T-cell (primary cell): ENCODE results near the gene CIAO2A. TPM values are rescaled to one million over a fixed set of nuclear protein-coding genes. Genes with fewer than 3 reads are reported as not detected.
A peak's percentile ranks its signal among the peaks of the same experiment; 100 is the strongest.

Experiments used
- ATAC-seq, 4 experiments: fragments of 200-7000 bp in 3 of 4; fragments of 150-1000 bp in 1 of 4; cut with Tn5 transposase; replicated peaks in 1 of 4; 1 replicate in 3 of 4; 2 replicates in 1 of 4; pipeline ENCODE4 v1.10.0; 2021; ENCODE audit warnings: moderate library complexity in 3 of 4, mild to moderate bottlenecking in 2 of 4, moderate number of reproducible peaks in 1 of 4
- CTCF ChIA-PET, 2 donors: fragments of 300-600 bp; sonication (Branson Sonifier 250); formaldehyde crosslinking; loops; one replicate each; lab custom pipeline; 2022; ENCODE audit warnings: antibody characterized with exemption in 2 of 2; lab: Charles Lee
- POLR2A ChIA-PET, 2 donors: fragments of 300-600 bp; sonication (Branson Sonifier 250); formaldehyde crosslinking; loops; one replicate each; lab custom pipeline; 2022; ENCODE audit warnings: antibody characterized with exemption in 2 of 2; lab: Charles Lee
- DNase-seq, 35 experiments: peaks; one replicate each; pipeline versions ENCODE4 v3.0.0 to v3.0.0-alpha.2; 2013 to 2023
- H3K27ac ChIP-seq: one replicate; pipeline ENCODE4 v1.5.1; 2013; ENCODE audit warnings: low read length
- H3K27me3 ChIP-seq, 2 experiments: replicated peaks in 1 of 2; 1 replicate in 1 of 2; 2 replicates in 1 of 2; pipeline versions ENCODE4 v1.6.1 to v1.7.0; 2013; ENCODE audit warnings: low read length in 1 of 2, mixed read lengths in 1 of 2; ENCODE audit not compliant: control insufficient read depth in 2 of 2, insufficient read depth in 2 of 2; ENCODE audit errors: extremely low read depth in 1 of 2
- H3K36me3 ChIP-seq, 2 donors: 1 replicate in 1 of 2; 2 replicates in 1 of 2; pipeline versions ENCODE4 v1.6.1 to v1.7.0; 2013; ENCODE audit warnings: low read length in 1 of 2; ENCODE audit not compliant: control insufficient read depth in 2 of 2, insufficient read depth in 1 of 2; ENCODE audit errors: extremely low read depth in 1 of 2
- H3K4me1 ChIP-seq, 2 experiments: 1 replicate in 1 of 2; 2 replicates in 1 of 2; pipeline versions ENCODE4 v1.6.1 to v1.7.0; 2013; ENCODE audit warnings: low read length in 2 of 2, mixed read lengths in 1 of 2; ENCODE audit not compliant: insufficient read depth in 2 of 2, control insufficient read depth in 1 of 2; ENCODE audit errors: extremely low read depth in 1 of 2
- H3K4me3 ChIP-seq, 2 donors: 1 replicate in 1 of 2; 2 replicates in 1 of 2; pipeline versions ENCODE4 v1.5.1 to v1.7.0; 2013; ENCODE audit warnings: mild to moderate bottlenecking in 2 of 2, low read length in 1 of 2, moderate library complexity in 1 of 2; ENCODE audit not compliant: control insufficient read depth in 1 of 2; ENCODE audit errors: extremely low read depth in 1 of 2
- H3K9me3 ChIP-seq: 2 replicates; pipeline ENCODE4 v1.7.0; 2013
- H3K27ac Mint-ChIP-seq, 2 donors: one replicate each; pipeline ENCODE4 v1.8.0; 2020 to 2021; ENCODE audit warnings: mild to moderate bottlenecking in 2 of 2, mixed read lengths in 2 of 2
- H3K27me3 Mint-ChIP-seq, 2 donors: one replicate each; pipeline ENCODE4 v1.8.0; 2021 to 2022; ENCODE audit warnings: mixed read lengths in 2 of 2
- H3K36me3 Mint-ChIP-seq: one replicate; pipeline ENCODE4 v1.8.0; 2021; ENCODE audit warnings: mixed read lengths
- H3K4me1 Mint-ChIP-seq, 3 donors: one replicate each; pipeline ENCODE4 v1.8.0; 2020 to 2022; ENCODE audit warnings: mixed read lengths in 3 of 3, mild to moderate bottlenecking in 1 of 3
- H3K4me3 Mint-ChIP-seq, 3 donors: one replicate each; pipeline ENCODE4 v1.8.0; 2020 to 2022; ENCODE audit warnings: mild to moderate bottlenecking in 3 of 3, mixed read lengths in 3 of 3, moderate library complexity in 3 of 3
- H3K9me3 Mint-ChIP-seq, 3 donors: one replicate each; pipeline ENCODE4 v1.8.0; 2020 to 2022; ENCODE audit warnings: mixed read lengths in 3 of 3
- WGBS: methylation state at CpG from one replicate; pipeline ENCODE4 v1.1.5; 2013; ENCODE audit warnings: missing lambda C conversion rate; ENCODE audit not compliant: insufficient coverage; 5-methylcytosine and 5-hydroxymethylcytosine counted together
- total RNA-seq, 35 experiments: library from RNA in 6 of 35; stranded (reverse) in 6 of 35; fragments of 120-200 nt in 1 of 35; gene quantifications; one replicate each; pipeline versions ENCODE4 v1.2.1 to v1.2.4 and lab custom pipeline; 2013 to 2026

Gene CIAO2A
- total RNA-seq, 5 donors from 2014 or later (not counting 1 experiment from before 2014, with no cell fraction given): 21.9 to 31.1 (median 25.9) TPM

DNA sequence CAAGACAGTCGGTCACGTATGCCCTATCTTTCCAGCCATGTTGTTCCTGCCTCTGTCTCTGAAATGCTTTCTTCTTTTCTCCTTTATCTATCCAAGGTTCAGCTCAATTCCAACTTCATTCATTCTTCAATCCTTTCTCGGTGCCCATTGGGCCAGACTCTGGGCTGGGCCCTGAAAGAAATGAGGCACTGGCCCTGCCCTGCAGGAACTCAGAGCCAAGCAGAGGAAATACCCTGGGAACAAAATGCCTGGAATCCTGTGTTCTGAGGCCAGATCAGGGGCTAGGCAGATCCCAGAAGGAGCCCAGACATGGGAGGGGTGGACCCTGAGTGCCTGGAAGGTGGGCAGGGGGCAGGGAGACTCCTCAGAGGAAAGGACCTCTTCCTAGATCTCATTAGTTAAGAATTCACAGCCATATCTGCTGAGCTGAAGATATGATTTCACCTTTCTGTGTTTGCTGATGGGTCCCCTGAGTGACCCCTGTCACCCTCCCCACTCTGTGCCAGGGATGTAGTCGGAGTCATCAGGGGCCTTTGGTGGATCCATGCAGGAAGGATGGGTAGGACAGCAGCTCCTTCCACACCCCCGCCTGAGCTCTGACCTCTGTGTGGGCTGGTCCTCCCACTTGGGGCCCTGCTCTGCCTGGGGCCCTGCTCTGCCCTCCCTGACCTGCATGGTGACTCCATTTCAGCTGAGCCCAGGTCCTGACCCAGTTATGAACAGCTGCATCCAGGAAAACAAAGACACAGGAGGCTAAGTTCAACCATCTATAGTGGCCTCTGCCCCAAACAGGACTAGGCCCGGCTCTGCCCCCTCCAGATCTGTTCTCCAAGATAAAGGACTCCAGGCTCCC lies 42.0 kb downstream of the CIAO2A start:
- Mint-ChIP-seq H3K4me1 (peaks cover 4 to 14% (median 5%) of the 10 kb centered on the region in 3 donors), H3K27ac (peak overlapping the region in 1 of 2 donors; percentile 50), H3K4me3 (no peak overlapping the region), H3K36me3 (no peaks in the 10 kb centered on the region), H3K27me3 (peaks cover 7 to 13% of the 10 kb centered on the region in 2 donors), H3K9me3 (no peaks in the 10 kb centered on the region)
- DNase-seq (no peak), ATAC-seq (no peak)
- Histone ChIP-seq H3K4me3 (no peak overlapping the region), H3K27me3 (peaks cover 0 to 24% of the 10 kb centered on the region in 2 experiments), H3K4me1 (peaks cover 0 to 7% of the 10 kb centered on the region in 2 experiments), H3K27ac (no peak overlapping the region), H3K9me3 (no peaks in the 10 kb centered on the region), H3K36me3 (no peaks in the 10 kb centered on the region)
- POLR2A ChIA-PET: no interaction called here
- 94% methylated on average over 4 of the region's 6 CpGs for WGBS
- CTCF ChIA-PET: no interaction called here

DNA sequence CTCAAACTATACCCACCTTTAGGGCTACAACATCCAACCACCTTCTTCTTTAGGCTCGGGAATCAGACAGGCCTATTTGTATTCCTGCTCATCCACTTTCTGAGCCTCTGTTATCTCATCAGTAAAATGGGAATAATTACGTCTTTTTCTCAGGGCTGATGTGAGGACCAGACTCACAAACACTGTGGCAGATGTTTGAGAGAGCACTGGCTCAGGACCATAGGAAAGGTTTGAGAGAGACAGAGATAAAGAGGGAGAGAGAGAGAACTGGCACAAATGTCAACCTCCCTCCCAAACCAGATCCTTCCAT lies 42.6 kb downstream of the CIAO2A start:
- Mint-ChIP-seq H3K9me3 (no peaks in the 10 kb centered on the region), H3K36me3 (no peaks in the 10 kb centered on the region), H3K27me3 (peaks cover 8 to 13% of the 10 kb centered on the region in 2 donors), H3K27ac (no peak overlapping the region), H3K4me3 (no peak overlapping the region), H3K4me1 (peaks cover 6 to 16% (median 7%) of the 10 kb centered on the region in 3 donors)
- DNase-seq (no peak), ATAC-seq (no peak)
- ChIA-PET CTCF (no interaction called here), POLR2A (interaction anchor here in 1 of 2 donors (0.5 kb wide), 1 partner anchor 191 kb away, joined by 4 read pairs; no protein-coding TSS in a partner anchor)
- Histone ChIP-seq H3K4me1 (peaks cover 0 to 10% of the 10 kb centered on the region in 2 experiments), H3K27ac (no peak overlapping the region), H3K4me3 (no peak overlapping the region), H3K27me3 (peaks cover 0 to 26% of the 10 kb centered on the region in 2 experiments), H3K36me3 (no peaks in the 10 kb centered on the region), H3K9me3 (no peaks in the 10 kb centered on the region)
- no CpG with 5 or more reads among the region's 2 CpGs for WGBS

DNA sequence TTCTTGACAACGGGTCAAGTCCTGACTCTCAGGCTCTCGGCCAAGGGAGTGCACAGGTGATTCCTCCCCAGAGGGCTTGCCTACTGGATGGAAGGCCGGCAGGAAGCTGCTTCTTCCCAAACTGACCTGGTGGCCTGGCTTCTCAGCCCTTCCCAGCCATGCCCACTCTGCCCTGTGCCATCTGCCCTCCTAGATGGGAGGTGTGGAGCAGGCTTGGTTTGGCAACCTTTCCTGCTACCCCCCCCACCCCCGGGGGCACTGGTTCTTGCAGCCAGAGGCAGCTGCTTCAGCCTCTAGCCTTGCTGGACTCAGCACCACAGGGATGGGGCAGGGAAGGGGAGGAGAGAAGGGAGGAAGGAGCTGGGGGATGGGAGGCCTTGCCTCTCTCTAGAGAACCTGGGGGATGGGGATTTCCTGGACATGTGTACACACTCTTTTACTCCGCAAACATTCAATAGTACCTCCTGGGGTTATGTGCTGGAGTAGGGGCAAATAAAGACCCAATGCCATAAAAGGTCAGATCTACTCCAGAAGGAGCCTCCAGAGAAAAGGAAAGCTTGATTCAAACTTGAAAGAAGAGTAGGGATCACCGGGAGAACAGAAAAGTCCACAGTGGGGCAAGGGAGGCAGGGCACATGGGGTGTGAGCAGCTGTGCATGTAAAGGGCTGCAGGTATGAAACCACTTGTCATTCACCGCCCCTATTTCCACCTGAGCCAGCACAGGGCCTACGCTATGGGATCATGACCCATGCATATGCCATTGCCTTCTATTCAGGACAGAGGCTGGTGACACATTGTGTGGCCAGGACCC lies 43.2 kb downstream of the CIAO2A start:
- Mint-ChIP-seq H3K4me1 (peaks cover 7 to 18% (median 8%) of the 10 kb centered on the region in 3 donors), H3K9me3 (no peaks in the 10 kb centered on the region), H3K27me3 (peaks cover 8 to 13% of the 10 kb centered on the region in 2 donors), H3K4me3 (no peak overlapping the region), H3K27ac (no peak overlapping the region), H3K36me3 (no peaks in the 10 kb centered on the region)
- H3K4me3 ChIP-seq: no peak overlapping the region
- H3K27ac ChIP-seq: no peak overlapping the region
- CTCF ChIA-PET: interaction anchor here (0.6 to 0.7 kb wide), 2 partner anchors 18 to 932 kb away, joined by 3 to 6 read pairs; no protein-coding TSS in a partner anchor
- H3K36me3 ChIP-seq: no peaks in the 10 kb centered on the region
- peaks cover 0 to 30% of the 10 kb centered on the region in 2 experiments for H3K27me3 ChIP-seq
- H3K4me1 ChIP-seq: peaks cover 0 to 14% of the 10 kb centered on the region in 2 experiments
- no peaks in the 10 kb centered on the region for H3K9me3 ChIP-seq
- DNase-seq (no peak), ATAC-seq (no peak)
- WGBS: 94% methylated on average over 4 of the region's 8 CpGs
- POLR2A ChIA-PET: interaction anchor here in 1 of 2 donors (0.5 kb wide), 1 partner anchor 190 kb away, joined by 4 read pairs; no protein-coding TSS in a partner anchor

DNA sequence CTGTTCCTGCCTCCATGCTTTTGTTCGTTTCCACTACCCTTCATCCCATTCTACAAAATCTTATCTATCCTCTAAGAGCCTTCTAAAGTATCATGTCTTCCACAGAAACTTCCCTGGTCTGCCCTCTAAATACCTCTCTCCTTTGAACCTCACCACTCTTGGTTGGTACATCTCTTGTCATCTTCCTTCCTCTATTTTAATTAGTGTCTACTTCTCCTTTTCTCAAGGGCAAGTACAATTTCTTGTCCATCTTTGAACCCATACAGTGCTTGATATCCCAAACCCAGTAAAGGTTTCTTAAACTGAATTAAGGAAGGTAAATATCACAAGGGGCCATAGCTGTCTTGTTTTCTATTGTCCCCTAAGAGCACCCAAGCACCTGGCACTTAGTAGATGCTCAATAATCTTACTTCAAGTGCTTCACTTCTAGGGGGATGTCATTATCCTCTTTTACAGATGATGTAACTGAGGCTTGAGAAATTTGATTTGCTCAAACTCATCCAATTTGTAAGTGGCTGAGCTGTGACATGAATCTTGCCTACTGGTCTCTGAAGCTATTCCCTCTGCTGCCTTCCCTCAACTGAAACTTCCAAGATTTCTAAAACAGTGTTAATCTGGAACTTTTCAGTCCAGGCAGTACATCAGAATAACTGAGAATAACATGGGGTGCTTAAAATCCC lies 44.7 kb downstream of the CIAO2A start:
- H3K4me1 Mint-ChIP-seq: peaks cover 7 to 28% (median 11%) of the 10 kb centered on the region in 3 donors
- H3K27ac Mint-ChIP-seq: no peak overlapping the region
- 100% methylated on average over 1 of the region's 1 CpG for WGBS
- H3K36me3 ChIP-seq: no peaks in the 10 kb centered on the region
- ChIA-PET CTCF (interaction anchor here in 1 of 2 donors (0.6 kb wide), 1 partner anchor 223 kb away, joined by 4 read pairs; no protein-coding TSS in a partner anchor), POLR2A (no interaction called here)
- H3K4me3 ChIP-seq: no peak overlapping the region
- H3K4me3 Mint-ChIP-seq: no peak overlapping the region
- no peaks in the 10 kb centered on the region for H3K36me3 Mint-ChIP-seq
- peaks cover 0 to 39% of the 10 kb centered on the region in 2 experiments for H3K27me3 ChIP-seq
- no peak for ATAC-seq
- H3K9me3 ChIP-seq: no peaks in the 10 kb centered on the region
- H3K4me1 ChIP-seq: peaks cover 0 to 17% of the 10 kb centered on the region in 2 experiments
- H3K27me3 Mint-ChIP-seq: peaks cover 8 to 13% of the 10 kb centered on the region in 2 donors
- no peak overlapping the region for H3K27ac ChIP-seq
- DNase-seq: no peak
- H3K9me3 Mint-ChIP-seq: no peaks in the 10 kb centered on the region

DNA sequence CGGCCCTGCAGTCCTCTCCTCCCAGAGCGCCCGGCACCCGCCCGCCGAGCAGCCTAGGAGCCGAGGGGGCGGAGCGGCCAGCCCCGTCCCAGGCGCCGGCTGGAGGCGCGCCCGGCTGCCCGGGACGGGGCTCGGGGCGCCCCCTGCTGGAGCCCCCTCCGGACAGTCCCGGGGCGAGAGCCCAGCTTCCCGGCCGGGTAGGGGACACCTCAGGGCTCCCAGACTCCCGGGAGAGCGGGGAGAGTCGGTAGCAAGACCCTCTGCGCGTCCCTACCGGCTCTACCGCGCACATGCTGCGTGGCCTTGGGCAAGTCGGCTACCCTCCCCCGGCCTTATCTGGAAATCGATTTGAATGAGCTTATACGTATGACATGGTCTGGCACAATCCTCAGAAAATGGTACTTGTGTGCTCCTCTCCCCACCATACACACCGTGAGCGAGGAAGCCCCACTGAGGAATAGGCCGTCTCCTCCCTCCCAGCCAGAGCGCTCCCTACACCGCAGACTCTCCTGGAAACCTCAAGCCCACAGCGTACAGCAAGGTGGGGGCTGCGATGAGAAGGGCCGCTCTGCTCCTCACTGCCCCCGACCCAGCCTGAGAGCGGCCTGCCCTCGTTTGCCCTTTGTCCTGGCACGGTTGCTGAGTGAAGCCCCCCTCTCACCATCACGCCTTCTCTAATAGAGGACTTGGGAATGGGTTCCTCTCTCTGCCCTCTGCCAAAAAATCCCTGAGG lies 47.1 kb downstream of the CIAO2A start, which contains the start of gene DAPK2:
DAPK2 (minus strand) TSS at position 65 of the 733 bp plus-strand sequence. CDS start 6,224 bp downstream, outside the sequence.
- peak; percentile 89 to 93 (median 92) for ATAC-seq
- no peaks in the 10 kb centered on the region for H3K36me3 ChIP-seq
- Mint-ChIP-seq H3K36me3 (no peaks in the 10 kb centered on the region), H3K4me3 (peak within 1 kb of the TSS; percentile 70 to 81 (median 71)), H3K4me1 (peaks cover 7 to 28% (median 11%) of the 10 kb centered on the region in 3 donors), H3K27ac (no peak within 1 kb of the TSS), H3K27me3 (peaks cover 7 to 13% of the 10 kb centered on the region in 2 donors), H3K9me3 (no peaks in the 10 kb centered on the region)
- CTCF ChIA-PET: interaction anchor here (0.5 to 1.8 kb wide), 15 partner anchors 21 to 437 kb away, joined by 3 to 27 read pairs (median 4); no protein-coding TSS in a partner anchor
- under 1% methylated on average over 37 of the region's 50 CpGs for WGBS
- POLR2A ChIA-PET: interaction anchor here in 1 of 2 donors (0.6 kb wide), 1 partner anchor 105 kb away, joined by 3 read pairs; no protein-coding TSS in a partner anchor
- H3K4me1 ChIP-seq: peaks cover 0 to 17% of the 10 kb centered on the region in 2 experiments
- no peak within 1 kb of the TSS for H3K27ac ChIP-seq
- peak within 1 kb of the TSS; percentile 49 to 55 for H3K4me3 ChIP-seq
- peaks cover 0 to 41% of the 10 kb centered on the region in 2 experiments for H3K27me3 ChIP-seq
- H3K9me3 ChIP-seq: no peaks in the 10 kb centered on the region
- peak in 34 of 35 experiments; percentile 14 to 82 (median 44) for DNase-seq
